ENCODE measurements around the gene PPM1M. TPM values are rescaled to one million over a fixed set of nuclear protein-coding genes. Genes with fewer than 3 reads are reported as not detected.

The PPM1M gene
- polyA plus RNA-seq, 1 of the 3 experiments (the other 2 are of a cell fraction) = 19.2 TPM

GRCh38 chr3:52221563-52222318 lies 23.8 kb upstream of the PPM1M start:
- Histone ChIP-seq H3K27me3 (ENCODE audit: insufficient read depth) (no peaks in the 10 kb centered on the region), H2AFZ (ENCODE audit: low read depth) (no peak overlapping the region), H3K9me3 (no peaks in the 10 kb centered on the region), H3K4me1 (ENCODE audit: control insufficient read depth in 1 of 2, insufficient read depth in 2 of 2, low read depth in 1 of 2, low read length in 1 of 2) (peaks cover 8 to 16% of the 10 kb centered on the region in 2 experiments; a peak in 3 of 4 replicates), H3K36me3 (replicated peaks in 1 of 2; ENCODE audit: control insufficient read depth in 1 of 2, insufficient read depth in 2 of 2, low read length in 1 of 2) (no peaks in the 10 kb centered on the region), H3K9me2 (no peaks in the 10 kb centered on the region), H3K4me2 (no peak overlapping the region), H3F3A (replicated peaks; ENCODE audit: insufficient read depth) (peaks cover 12% of the 10 kb centered on the region), H3K27ac (ENCODE audit: low read depth in 2 of 2, low read length in 1 of 2) (no peak overlapping the region), H4K20me1 (ENCODE audit: insufficient read depth) (no peaks in the 10 kb centered on the region), H3K9ac (no peak overlapping the region), H3K79me2 (ENCODE audit: insufficient read depth) (no peaks in the 10 kb centered on the region), H3K4me3 (ENCODE audit: low read depth in 2 of 2, low read length in 1 of 2) (no peak overlapping the region)
- CTCF ChIA-PET = interaction anchor here (0.8 to 16.1 kb wide), 19 partner anchors 8 to 248 kb away, joined by 3 to 257 read pairs (median 8); partner anchors contain the start of genes ABHD14A, ABHD14B, PPM1M and TWF2
- TF ChIP-seq SMC3 (IDR thresholded peaks at IDR 0.05; ENCODE audit: low read depth, low read length) (no peak), EP300 (IDR thresholded peaks at IDR 0.05; ENCODE audit: borderline replicate concordance in 1 of 2, low read depth in 1 of 2, low read length in 1 of 2) (no peak)
- POLR2A ChIA-PET = interaction anchor here (0.9 kb wide), 1 partner anchor 58 kb away, joined by 3 read pairs; no protein-coding TSS in a partner anchor
- WGBS (ENCODE audit: low lambda C conversion rate) = 90% methylated on average over 15 of the region's 34 CpGs
- DNase-seq = no peak

GRCh38 chr3:52222319-52223221 lies 23.0 kb upstream of the PPM1M start:
- no peaks in the 10 kb centered on the region for H3K36me3 ChIP-seq (replicated peaks in 1 of 2; ENCODE audit: control insufficient read depth in 1 of 2, insufficient read depth in 2 of 2, low read length in 1 of 2)
- H3K9me2 ChIP-seq = no peaks in the 10 kb centered on the region
- no peaks in the 10 kb centered on the region for H3K79me2 ChIP-seq (ENCODE audit: insufficient read depth)
- ChIA-PET POLR2A (interaction anchor here (0.6 to 1.1 kb wide), 3 partner anchors 20 to 190 kb away, joined by 3 to 4 read pairs (median 3); no protein-coding TSS in a partner anchor), CTCF (interaction anchor here (0.7 to 16.1 kb wide), 10 partner anchors 10 to 225 kb away, joined by 3 to 257 read pairs (median 4); partner anchors contain the start of gene TWF2)
- H3K9ac ChIP-seq = no peak overlapping the region
- TF ChIP-seq YY1 (IDR thresholded peaks at IDR 0.05; ENCODE audit: low read depth) = no peak
- TF ChIP-seq, protein P1, sequence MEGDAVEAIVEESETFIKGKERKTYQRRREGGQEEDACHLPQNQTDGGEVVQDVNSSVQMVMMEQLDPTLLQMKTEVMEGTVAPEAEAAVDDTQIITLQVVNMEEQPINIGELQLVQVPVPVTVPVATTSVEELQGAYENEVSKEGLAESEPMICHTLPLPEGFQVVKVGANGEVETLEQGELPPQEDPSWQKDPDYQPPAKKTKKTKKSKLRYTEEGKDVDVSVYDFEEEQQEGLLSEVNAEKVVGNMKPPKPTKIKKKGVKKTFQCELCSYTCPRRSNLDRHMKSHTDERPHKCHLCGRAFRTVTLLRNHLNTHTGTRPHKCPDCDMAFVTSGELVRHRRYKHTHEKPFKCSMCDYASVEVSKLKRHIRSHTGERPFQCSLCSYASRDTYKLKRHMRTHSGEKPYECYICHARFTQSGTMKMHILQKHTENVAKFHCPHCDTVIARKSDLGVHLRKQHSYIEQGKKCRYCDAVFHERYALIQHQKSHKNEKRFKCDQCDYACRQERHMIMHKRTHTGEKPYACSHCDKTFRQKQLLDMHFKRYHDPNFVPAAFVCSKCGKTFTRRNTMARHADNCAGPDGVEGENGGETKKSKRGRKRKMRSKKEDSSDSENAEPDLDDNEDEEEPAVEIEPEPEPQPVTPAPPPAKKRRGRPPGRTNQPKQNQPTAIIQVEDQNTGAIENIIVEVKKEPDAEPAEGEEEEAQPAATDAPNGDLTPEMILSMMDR (IDR thresholded peaks at IDR 0.05) = no peak
- TF ChIP-seq MEF2A (IDR thresholded peaks at IDR 0.05; ENCODE audit: borderline replicate concordance, low read depth) = no peak
- no peak for TF ChIP-seq ELF1 (IDR thresholded peaks at IDR 0.05)
- no peak for TF ChIP-seq REST (IDR thresholded peaks at IDR 0.05; ENCODE audit: low read depth, low read length)
- no peak for TF ChIP-seq POLR2AphosphoS5 (IDR thresholded peaks at IDR 0.05; ENCODE audit: low read depth, low read length)
- TF ChIP-seq GABPA (IDR thresholded peaks at IDR 0.05; ENCODE audit: low read depth) = no peak
- TF ChIP-seq EZH2phosphoT487 (IDR thresholded peaks at IDR 0.05; ENCODE audit: borderline replicate concordance, low read depth) = no peak
- H3K27ac ChIP-seq (ENCODE audit: low read depth in 2 of 2, low read length in 1 of 2) = no peak overlapping the region
- no peaks in the 10 kb centered on the region for H3K9me3 ChIP-seq
- 94% methylated on average over 17 of the region's 41 CpGs for WGBS (ENCODE audit: low lambda C conversion rate)
- no peak for DNase-seq
- no peak overlapping the region for H2AFZ ChIP-seq (ENCODE audit: low read depth)
- H4K20me1 ChIP-seq (ENCODE audit: insufficient read depth) = no peaks in the 10 kb centered on the region
- no peak overlapping the region for H3K4me3 ChIP-seq (ENCODE audit: low read depth in 2 of 2, low read length in 1 of 2)
- peaks cover 7% of the 10 kb centered on the region for H3F3A ChIP-seq (replicated peaks; ENCODE audit: insufficient read depth)
- H3K4me2 ChIP-seq = no peak overlapping the region
- peaks cover 2 to 8% of the 10 kb centered on the region in 2 experiments; a peak in 2 of 4 replicates for H3K4me1 ChIP-seq (ENCODE audit: control insufficient read depth in 1 of 2, insufficient read depth in 2 of 2, low read depth in 1 of 2, low read length in 1 of 2)
- H3K27me3 ChIP-seq (ENCODE audit: insufficient read depth) = no peaks in the 10 kb centered on the region

All from SK-N-SH (cell line).